Smooth muscle cell of the coronary artery (primary cell): ENCODE measurements around the gene CREM. TPM values are rescaled to one million over a fixed set of nuclear protein-coding genes. Genes with fewer than 3 reads are reported as not detected.

Experiments used
- total RNA-seq: library from RNA; depleted of rRNA; stranded (reverse); fragments of >200 nt; gene quantifications from 2 replicates; pipeline ENCODE4 v1.2.3, GENCODE V29; 2014; ENCODE audit warnings: low replicate concordance

Gene CREM
- total RNA-seq, result 21.6 and 24.5 TPM in 2 replicates

GRCh38 chr10:35126530-35127288 is at the start of gene CREM:
Gene CREM, plus strand, starts transcription at chr10:35126846. Its CDS starts 10,990 bp downstream, at chr10:35137836.

GRCh38 chr10:35090162-35090954 is 36.3 kb upstream of the CREM start, which contains the start of gene CUL2:
Gene CUL2, minus strand, starts transcription at chr10:35090341. Its CDS starts 19,024 bp downstream, at chr10:35071317.

Other genes with a start within 250 kb of the CREM start
- gene CUL2, start 36.5 kb upstream of the CREM start, total RNA-seq, result 16.5 and 19.5 TPM in 2 replicates
- gene CCNY, start 209.7 kb downstream of the CREM start, total RNA-seq, result 54.8 and 81.6 TPM in 2 replicates